KOPT-K1 (cell line): ENCODE measurements around the gene NEDD1.

Source experiments
- H3K27ac ChIP-seq: fragments of 200-600 bp; sonication (generic); 2 replicates; pipeline ENCODE4 v1.5.1; 2016; ENCODE audit warnings: antibody characterized with exemption, mild to moderate bottlenecking, low read depth, low read length; ENCODE audit not compliant: poor library complexity, severe bottlenecking
- H3K36me3 ChIP-seq: fragments of 200-600 bp; sonication (generic); 2 replicates; pipeline ENCODE4 v1.5.1; 2017; ENCODE audit warnings: antibody characterized with exemption, mild to moderate bottlenecking, low read length, moderate library complexity; ENCODE audit not compliant: insufficient read depth
- H3K9me3 ChIP-seq: fragments of 200-600 bp; sonication (generic); 2 replicates; pipeline ENCODE4 v1.5.1; 2017; ENCODE audit warnings: antibody characterized with exemption, low read length, mild to moderate bottlenecking; ENCODE audit not compliant: insufficient read depth, poor library complexity, severe bottlenecking

The NEDD1 gene, protein sequence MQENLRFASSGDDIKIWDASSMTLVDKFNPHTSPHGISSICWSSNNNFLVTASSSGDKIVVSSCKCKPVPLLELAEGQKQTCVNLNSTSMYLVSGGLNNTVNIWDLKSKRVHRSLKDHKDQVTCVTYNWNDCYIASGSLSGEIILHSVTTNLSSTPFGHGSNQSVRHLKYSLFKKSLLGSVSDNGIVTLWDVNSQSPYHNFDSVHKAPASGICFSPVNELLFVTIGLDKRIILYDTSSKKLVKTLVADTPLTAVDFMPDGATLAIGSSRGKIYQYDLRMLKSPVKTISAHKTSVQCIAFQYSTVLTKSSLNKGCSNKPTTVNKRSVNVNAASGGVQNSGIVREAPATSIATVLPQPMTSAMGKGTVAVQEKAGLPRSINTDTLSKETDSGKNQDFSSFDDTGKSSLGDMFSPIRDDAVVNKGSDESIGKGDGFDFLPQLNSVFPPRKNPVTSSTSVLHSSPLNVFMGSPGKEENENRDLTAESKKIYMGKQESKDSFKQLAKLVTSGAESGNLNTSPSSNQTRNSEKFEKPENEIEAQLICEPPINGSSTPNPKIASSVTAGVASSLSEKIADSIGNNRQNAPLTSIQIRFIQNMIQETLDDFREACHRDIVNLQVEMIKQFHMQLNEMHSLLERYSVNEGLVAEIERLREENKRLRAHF

GRCh38 chr12:96906849-96907670, at the start of gene NEDD1:
Gene NEDD1 (plus strand): TSS chr12:96907257. CDS start chr12:96909760, 2,503 bp downstream.
- Histone ChIP-seq H3K36me3 (peaks cover 26% of the 10 kb centered on the region), H3K27ac (peak within 1 kb of the TSS; percentile 88), H3K9me3 (no peaks in the 10 kb centered on the region)

DNA sequence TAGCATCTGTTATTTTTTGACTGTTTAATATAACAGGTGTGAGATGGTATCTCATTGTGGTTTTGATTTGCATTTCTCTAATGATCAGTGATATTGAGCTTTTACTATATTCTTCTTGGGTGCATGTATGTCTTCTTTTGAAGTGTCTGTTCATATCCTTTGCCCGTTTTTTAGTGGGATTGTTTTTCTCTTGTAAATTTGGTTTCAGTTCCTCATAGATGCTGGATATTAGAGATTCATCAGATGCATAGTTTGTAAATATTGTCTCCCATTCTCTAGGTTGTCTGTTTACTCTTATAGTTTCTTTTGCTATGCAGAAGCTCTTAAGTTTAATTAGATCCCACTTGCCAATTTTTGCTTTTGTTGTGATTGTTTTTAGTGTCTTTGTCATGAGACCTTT, 48.9 kb upstream of the NEDD1 start:
- Histone ChIP-seq H3K9me3 (peaks cover 27% of the 10 kb centered on the region), H3K36me3 (no peaks in the 10 kb centered on the region), H3K27ac (peak overlapping the region; percentile 55)

DNA sequence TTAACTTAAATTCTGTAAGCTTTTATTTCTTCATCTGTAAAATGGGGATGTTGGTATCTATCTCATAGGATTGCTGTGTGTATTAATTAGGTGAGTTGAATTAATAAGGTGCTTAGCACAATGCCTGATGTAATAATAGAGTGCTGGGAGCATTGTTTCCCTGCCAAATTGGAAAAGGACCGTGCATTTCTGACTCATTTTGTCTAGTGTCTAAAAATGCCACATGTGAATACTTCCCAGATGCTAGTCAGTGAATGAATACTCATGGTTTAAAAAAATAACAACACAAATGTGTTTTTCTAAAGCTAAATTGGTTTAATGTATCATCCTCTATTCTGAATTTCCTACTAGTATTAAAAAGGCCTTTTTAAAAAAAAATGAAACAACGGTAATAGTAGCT, 45.4 kb upstream of the NEDD1 start:
- no peaks in the 10 kb centered on the region for H3K36me3 ChIP-seq
- peaks cover 12% of the 10 kb centered on the region for H3K9me3 ChIP-seq
- no peak overlapping the region for H3K27ac ChIP-seq

DNA sequence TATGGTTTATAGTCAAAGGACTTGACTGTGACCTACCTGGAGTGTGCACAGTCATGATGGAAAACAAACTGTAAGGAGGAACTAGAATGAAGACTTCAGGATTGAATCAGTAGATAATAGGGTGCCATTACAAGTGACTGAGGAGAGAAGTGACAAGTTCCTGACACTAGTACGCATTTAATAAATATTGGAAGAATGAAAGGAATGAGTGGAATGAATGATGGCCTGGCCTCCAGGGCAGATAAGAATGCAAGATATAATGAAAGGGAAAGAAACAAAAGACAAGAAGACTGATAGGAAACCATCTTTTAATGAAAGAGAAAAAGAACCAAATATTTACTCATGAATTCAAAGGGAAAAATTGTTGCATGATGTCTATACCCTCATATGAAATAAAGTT, 44.7 kb upstream of the NEDD1 start:
- Histone ChIP-seq H3K36me3 (no peaks in the 10 kb centered on the region), H3K27ac (no peak overlapping the region), H3K9me3 (peaks cover 5% of the 10 kb centered on the region)

GRCh38 chr12:96864335-96864734, 42.7 kb upstream of the NEDD1 start:
- no peaks in the 10 kb centered on the region for H3K9me3 ChIP-seq
- H3K27ac ChIP-seq = no peak overlapping the region
- no peaks in the 10 kb centered on the region for H3K36me3 ChIP-seq

DNA sequence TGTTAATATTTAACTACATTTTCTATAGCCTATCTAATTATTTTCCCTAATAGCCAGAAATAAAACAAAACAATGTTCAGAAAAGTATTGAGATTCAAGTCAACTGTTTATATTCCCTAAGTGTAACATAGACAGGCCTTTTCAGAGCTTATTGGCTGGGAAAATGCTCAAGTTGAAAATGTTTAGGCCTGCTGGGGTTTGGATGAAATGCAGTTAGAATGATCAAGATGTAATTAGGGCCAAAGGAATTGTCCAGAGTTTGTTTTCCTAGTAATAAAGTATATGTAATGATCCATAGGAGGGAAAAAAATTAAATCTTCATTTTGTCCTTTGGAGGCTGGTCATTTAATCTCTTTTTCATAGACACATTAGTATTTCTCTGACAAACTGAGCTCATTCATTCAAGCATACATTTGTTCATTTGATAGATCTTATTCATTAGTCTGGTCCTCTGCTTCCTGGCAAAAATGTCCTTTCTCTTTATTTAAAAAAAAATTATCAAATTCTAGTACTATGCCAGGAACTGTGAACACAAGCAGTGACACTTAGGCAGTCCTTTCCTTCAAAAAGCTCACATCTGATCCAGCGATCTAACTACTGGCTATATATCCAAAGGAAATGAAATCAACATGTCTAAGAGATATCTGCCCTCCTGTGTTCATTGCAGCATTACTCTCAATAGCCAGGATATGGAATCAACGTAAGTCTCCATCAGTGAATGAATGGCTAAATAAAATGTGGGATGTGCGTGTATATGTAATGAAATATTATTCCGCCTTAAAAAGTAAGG, 40.1 kb upstream of the NEDD1 start:
- H3K36me3 ChIP-seq = no peaks in the 10 kb centered on the region
- no peaks in the 10 kb centered on the region for H3K9me3 ChIP-seq
- H3K27ac ChIP-seq = no peak overlapping the region

DNA sequence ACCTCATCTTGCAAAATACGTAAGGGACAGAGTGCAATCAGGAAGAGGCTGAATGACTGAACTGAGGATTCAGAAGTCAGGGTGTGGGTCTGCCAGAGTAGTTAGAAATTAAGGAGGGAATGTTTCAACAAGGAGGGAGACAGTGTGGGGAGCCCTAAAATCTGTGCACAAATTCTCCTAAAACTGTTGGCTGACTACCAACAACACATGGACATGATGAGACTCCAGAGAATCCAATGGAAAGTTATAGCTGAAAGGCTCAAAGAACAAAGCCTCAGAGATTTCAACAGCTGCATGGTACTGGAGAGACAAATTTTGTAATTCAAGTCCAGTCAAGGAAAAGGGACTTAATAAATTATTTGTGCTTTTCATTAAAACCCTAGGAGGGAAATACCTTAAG, 36.1 kb upstream of the NEDD1 start:
- no peaks in the 10 kb centered on the region for H3K9me3 ChIP-seq

GRCh38 chr12:96872961-96873360, 34.1 kb upstream of the NEDD1 start:
- no peaks in the 10 kb centered on the region for H3K36me3 ChIP-seq
- no peaks in the 10 kb centered on the region for H3K9me3 ChIP-seq
- H3K27ac ChIP-seq = no peak overlapping the region

More for the DNA sequence above, 36.1 kb upstream of the NEDD1 start:
- no peaks in the 10 kb centered on the region for H3K36me3 ChIP-seq
- H3K27ac ChIP-seq = no peak overlapping the region

GRCh38 chr12:96874211-96874610, 32.8 kb upstream of the NEDD1 start:
- no peak overlapping the region for H3K27ac ChIP-seq
- H3K9me3 ChIP-seq = no peaks in the 10 kb centered on the region
- H3K36me3 ChIP-seq = no peaks in the 10 kb centered on the region

GRCh38 chr12:96876966-96877365, 30.1 kb upstream of the NEDD1 start:
- Histone ChIP-seq H3K36me3 (no peaks in the 10 kb centered on the region), H3K9me3 (no peaks in the 10 kb centered on the region), H3K27ac (no peak overlapping the region)

GRCh38 chr12:96878704-96879103, 28.4 kb upstream of the NEDD1 start:
- H3K27ac ChIP-seq = no peak overlapping the region
- H3K36me3 ChIP-seq = no peaks in the 10 kb centered on the region
- no peaks in the 10 kb centered on the region for H3K9me3 ChIP-seq

DNA sequence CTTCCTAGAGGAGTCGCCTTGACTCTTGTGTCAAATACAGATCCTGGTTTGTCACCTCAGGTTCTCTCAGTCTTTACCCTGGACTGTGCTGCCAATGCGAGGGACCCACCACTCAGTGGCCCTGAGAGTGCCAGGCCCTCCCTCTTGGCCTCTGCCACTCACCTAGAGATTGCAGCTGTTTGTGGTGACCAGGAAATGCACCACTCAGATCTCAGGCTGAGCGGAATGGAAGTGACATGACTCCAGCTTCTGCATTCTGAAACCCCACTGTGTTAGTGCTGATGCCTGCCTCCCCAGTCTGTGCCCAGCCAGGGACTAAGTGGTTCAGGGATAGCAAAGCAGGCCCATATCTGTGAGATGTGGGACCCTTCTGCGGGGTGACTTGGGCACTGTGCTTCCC, 27.8 kb upstream of the NEDD1 start:
- Histone ChIP-seq H3K9me3 (no peaks in the 10 kb centered on the region), H3K36me3 (no peaks in the 10 kb centered on the region), H3K27ac (no peak overlapping the region)

GRCh38 chr12:96880220-96880619, 26.8 kb upstream of the NEDD1 start:
- Histone ChIP-seq H3K36me3 (no peaks in the 10 kb centered on the region), H3K9me3 (no peaks in the 10 kb centered on the region), H3K27ac (no peak overlapping the region)

- H3K36me3 ChIP-seq = no peaks in the 10 kb centered on the region
- no peak overlapping the region for H3K27ac ChIP-seq
- no peaks in the 10 kb centered on the region for H3K9me3 ChIP-seq
These were observed 25.4 kb upstream of the NEDD1 start for GRCh38 chr12:96881608-96882007.
